Measurements from ENCODE around the gene NRP2.

The NRP2 gene

DNA sequence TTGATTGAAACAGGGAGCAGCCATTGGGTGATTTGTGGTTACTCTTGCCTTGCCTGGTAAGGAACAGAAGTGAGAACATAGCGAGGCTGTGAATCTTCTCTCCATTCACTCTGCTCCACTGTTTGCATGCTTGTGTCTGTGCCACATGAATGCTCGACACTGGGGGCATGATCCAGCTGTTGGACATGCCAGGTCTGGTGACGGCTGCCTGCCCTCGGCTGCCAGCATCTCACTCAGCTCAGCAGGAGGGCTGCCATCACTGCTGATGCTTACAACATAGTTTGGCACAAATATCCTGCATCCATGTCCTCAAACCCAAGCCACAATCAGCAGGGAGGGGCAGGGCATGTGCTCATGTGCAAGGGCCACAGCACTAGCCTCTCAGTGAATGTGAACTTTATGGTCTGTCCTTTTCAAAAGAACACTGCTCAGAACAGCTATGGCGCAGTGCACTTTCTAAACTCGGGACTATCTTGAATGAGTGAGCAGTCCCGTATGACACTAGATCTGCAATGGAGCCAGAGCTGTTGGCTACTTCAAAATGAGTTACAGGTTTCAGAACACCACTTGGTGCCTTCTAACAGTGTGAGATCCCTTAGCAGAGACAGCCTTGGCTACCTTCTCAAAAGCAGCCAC lies 126.3 kb downstream of the NRP2 start:
- DNase-seq (ENCODE audit: low read depth), result no peak

DNA sequence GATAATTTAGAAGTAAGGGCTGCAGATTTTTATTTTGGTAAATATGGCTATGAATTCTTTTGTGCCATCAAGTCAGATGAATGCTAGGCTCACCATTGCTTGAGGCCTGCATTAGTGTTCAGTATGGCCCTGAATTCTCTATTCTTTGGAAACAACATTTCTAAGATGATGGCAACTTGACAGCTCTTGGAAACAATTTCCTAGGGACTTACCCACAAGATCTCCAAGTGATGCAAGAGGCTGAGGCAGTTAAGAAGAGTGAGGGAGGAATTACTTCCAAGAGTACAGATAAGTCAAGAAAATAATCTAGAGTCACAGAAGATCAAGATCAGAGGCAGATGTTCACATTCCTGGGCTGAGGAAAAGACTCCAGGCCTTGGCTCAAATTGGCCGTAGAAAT lies 129.1 kb downstream of the NRP2 start:
- DNase-seq (ENCODE audit: low read depth), result no peak

DNA sequence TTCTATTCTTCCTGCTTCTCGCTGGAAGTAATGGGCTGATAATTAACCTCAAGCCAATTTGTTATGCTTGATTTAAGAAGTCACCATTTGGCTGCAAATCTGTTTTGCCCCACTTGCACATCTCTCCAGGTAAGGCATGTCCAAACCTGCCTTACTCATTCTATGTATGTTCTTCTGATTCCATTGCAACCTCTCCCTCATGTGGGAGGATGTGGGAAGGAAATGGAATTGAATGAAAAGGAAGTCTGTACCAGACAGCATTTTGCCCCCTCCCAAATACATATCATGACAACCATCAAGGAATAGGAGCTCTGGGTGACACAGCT lies 131.7 kb downstream of the NRP2 start:
- no peak for DNase-seq (ENCODE audit: low read depth)

DNA sequence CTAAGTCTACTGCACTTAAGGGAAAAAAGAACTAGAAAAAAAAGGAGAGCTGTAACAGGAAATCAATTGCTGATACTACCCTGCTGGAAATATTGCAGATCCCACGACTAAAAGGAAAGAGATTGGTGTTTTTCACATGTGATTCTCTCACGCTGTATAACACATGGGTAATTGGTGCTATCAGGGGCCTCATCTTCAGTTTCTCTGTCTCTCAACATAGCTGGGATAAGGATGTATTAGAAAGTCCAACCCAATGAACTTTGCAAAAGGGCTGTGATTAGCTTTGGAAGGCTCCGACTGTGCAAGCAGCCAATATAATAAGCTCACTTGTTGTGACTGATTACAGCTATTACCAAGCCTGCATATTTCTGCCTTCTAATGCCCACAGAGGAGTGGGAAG lies 133.4 kb downstream of the NRP2 start:
- no peak for DNase-seq (ENCODE audit: low read depth)

DNA sequence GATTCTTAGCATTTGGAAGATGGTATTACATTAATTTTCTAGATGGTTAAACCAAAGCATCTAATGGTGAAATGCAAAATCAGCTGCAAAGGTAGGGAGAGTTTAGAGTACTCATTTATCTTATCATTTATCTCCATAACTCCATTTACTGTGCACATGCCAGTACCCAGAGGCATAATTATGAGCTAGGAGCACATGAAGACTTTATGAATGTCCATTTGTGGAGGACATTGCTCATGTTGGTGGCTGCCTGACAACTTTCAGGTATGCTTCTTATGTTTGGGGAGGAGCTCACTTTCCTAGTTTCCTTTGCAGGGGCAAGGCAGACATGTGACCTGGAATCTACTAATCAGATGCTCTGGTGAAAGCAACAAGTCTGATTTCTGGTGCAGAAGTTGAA lies 134.0 kb downstream of the NRP2 start:
- DNase-seq (ENCODE audit: low read depth), result no peak

DNA sequence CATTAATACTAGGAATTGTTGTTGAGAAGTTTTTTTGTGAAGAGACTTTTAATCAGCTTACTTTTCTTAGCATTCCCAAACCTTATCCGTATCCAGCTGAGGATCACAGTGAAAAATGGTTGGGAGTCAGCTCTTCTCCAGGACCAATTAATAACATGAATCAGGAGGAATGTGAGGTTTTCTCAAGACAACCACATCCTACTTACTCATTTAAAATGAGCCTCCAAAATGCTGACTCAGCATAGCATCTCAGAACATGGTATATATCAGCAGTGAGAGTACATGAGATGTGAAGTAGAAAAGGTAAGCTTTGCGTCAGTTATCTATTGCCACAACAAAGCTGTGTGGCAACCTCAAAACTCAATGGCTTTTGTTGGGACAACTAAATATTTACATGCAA lies 140.3 kb downstream of the NRP2 start:
- DNase-seq (ENCODE audit: low read depth), result no peak

DNA sequence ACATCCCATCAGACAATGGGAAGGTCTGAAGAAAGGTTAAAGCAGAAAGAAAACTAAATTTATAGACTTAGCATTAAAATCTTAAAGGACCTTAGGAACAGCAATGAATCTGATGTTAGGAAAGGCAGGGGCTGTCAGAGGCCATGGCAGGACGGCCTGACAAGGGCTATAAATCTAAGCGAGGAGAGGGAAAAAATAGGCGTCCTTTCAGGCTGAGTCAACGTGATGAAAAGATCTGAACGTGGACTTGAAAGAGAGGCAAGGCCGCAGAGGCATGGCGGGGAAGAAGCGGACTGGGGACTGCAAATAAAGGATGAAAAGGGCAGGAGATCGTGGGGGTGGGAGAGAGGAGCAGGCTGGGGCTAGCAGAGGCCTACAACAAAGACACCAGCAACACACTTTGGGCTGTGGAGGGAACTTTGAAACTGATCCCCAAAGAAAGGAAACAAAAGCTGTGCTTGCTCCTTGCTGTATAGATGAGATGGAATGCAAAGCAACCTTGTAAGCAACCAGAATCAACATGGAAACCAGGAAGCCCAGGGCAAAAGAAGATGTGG lies 145.6 kb downstream of the NRP2 start:
- DNase-seq (ENCODE audit: low read depth), result no peak

DNA sequence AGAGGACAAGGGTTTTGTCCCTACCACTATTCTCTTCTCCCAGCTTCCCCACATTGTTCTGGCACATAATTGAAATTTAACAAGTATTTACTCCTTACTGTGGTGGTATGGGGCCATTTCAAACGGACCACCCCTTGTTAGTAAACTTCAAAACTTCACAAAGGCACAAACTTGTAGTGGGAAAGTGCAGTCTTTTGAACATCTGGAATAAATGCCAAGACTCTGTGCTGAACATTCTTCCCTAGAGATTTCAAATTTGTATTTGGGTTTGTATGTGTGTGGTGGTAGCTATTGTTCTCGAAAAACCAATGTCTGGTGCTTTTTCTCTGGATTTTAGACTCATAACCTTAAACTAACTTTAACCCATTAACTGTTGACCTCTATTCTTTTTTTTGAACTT lies 151.6 kb downstream of the NRP2 start:
- DNase-seq (ENCODE audit: low read depth), result no peak

DNA sequence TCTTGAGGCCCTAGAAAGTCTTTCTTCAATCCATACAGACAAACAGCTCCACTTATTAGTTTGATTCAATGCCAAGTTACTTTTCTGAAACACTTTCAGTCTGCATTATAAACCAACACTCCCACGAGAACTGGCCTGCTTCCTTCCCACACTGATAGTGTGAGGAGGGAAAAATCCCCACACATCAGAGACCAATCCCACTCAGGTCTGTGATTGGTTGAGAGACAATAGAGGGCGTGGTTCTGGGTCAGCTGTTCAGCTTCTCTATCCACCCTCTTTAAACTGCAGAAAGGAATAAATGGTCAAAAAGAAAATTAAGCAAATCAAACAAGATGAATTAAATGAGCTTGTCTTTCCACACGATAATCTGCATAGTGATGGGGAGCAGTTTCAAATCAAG lies 152.5 kb downstream of the NRP2 start:
- DNase-seq (ENCODE audit: low read depth), result no peak

DNA sequence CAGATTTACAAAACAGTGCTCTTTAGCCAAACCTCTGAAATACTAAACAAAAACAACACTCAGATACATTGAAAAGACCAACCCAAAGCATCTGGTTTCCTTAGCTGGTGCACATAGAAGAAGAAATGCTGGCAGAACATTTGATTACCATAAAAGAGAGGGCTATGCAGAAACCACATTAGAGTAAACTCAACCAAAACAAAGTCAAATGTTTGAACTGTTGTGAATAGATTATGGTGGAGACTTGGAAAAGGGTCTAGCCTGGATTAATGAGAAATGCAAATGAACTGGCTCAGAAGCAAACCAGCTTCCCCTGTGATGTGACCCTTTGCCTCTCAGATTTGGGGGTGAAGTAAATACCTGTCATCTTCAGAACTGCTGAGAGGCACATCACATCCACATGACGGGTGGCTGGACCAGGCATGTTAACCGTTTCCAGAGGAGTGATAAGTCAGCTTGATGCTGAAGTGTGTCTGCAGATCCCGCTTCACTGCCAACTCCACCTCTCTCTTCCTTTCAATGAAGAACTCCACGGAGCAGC lies 153.0 kb downstream of the NRP2 start:
- DNase-seq (ENCODE audit: low read depth), result no peak

DNA sequence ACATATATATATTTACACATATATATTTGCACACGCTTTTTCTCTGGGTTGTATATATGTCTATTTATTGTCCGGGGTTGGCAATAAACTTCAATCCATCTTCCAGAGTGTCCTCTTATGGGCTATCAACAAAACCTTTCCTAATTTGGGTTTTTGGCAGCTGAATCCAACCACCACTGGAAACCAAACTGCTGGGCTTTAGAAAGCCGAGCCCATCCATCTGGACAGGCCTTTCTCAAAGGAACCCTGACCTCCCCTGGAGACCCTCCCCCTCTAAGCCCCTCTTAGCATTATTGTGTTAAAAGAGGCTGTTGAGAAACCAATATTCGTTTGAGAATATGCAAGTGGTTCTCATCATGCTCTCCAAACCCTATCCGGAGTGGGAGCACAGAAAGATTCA lies 153.6 kb downstream of the NRP2 start:
- DNase-seq (ENCODE audit: low read depth), result no peak

DNA sequence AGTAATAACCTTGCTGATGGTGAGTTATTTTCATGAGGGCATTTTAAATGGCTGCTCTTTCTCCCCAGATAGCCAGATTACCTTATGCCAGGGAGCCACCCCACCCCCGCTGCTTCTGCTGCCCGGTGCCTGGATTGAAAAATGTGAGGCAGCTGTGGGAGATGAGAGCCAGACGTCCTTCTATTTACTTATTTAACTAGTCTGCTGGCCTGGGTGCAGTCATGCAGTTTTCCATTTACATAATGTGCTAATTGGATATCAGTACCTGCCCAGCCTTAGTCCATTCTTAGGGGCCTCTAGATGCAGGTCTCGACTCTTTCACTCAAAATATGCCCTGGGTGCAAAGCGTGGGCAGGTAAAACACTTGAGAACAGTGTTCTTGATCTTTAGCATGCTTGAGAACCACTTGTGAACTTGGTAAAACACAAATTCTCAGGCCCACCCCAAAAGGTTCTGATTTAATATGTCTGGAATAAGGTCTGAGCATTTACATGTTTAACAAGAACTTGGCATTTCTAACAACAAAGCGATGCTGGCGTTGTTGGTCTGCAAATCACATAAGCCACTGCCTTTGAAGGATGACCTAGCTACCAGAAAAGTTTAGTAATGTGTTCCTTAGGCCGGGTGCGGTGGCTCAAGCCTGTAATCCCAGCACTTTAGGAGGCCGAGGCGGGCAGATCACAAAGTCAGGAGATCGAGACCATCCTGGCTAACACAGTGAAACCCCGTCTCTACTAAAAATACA lies 154.3 kb downstream of the NRP2 start:
- no peak for DNase-seq (ENCODE audit: low read depth)

DNA sequence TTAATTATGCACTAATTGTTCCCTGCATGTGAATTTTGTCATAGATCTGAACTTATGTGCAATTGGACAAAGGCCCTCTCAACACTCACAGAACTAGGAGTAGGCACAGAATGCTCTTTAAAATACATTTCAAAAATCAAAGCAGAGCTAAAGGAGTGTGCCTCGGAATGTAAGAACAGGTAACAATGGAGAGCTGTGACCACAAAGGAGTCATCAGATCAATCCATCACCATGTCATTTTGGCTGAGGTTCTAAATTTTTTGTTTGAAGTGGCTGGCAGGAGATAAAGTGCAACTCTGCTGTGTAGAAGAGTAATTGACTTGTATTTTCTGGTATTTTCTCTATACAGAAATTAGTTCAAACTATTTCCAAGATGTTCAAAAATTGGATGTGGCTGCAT lies 155.4 kb downstream of the NRP2 start:
- no peak for DNase-seq (ENCODE audit: low read depth)

DNA sequence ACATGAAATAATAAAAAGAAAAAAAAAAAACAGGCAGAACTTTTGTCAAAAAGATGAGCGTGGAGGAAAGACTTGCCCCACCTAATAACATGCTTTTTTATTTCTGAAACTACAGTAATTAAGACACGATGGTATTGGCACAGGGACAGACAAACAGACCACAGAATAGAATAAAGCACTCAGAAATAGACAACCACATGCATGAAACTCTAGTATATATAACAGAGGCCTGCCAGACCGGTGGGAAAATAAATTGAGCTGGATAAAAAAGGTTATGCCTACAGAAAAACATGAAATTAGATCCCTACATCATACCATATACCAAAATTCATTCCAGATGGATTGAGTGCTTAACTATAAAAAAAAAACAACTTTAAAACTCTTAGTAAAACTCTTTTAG lies 163.1 kb downstream of the NRP2 start:
- DNase-seq (ENCODE audit: low read depth), result no peak

Measured in stimulated activated CD8-positive, alpha-beta memory T cell treated with anti-CD3 and anti-CD28 coated beads, Interleukin-12 subunit alpha, Interleukin-12 subunit beta, amount 100 ng/mL, for 4 hours (primary cell).